Fibroblast of lung (primary cell): Measurements from ENCODE around the gene ABCA5. TPM values are rescaled to one million over a fixed set of nuclear protein-coding genes. Genes with fewer than 3 reads are reported as not detected.

ENCODE experiments used
- DNase-seq, 2 donors: peaks; one replicate each; pipeline versions ENCODE4 v3.0.0 to v3.0.0-alpha.2; 2010; ENCODE audit warnings: low read depth in 2 of 2
- H2AFZ ChIP-seq: 2 replicates; pipeline ENCODE4 v1.5.1; 2012; ENCODE audit warnings: low read length, control low read depth, inconsistent platforms
- H3K27ac ChIP-seq: 2 replicates; pipeline ENCODE4 v1.5.1; 2011; ENCODE audit warnings: low read length, control low read depth; ENCODE audit not compliant: insufficient read depth
- H3K27me3 ChIP-seq: 2 replicates; pipeline ENCODE4 v1.5.1; 2011; ENCODE audit warnings: mild to moderate bottlenecking, low read length; ENCODE audit not compliant: control insufficient read depth, insufficient read depth
- H3K36me3 ChIP-seq: 2 replicates; pipeline ENCODE4 v1.5.1; 2011; ENCODE audit warnings: low read length; ENCODE audit not compliant: control insufficient read depth, insufficient read depth
- H3K4me1 ChIP-seq: 2 replicates; pipeline ENCODE4 v1.5.1; 2011; ENCODE audit warnings: low read length; ENCODE audit not compliant: control insufficient read depth, insufficient read depth; ENCODE audit errors: extremely low read depth
- H3K4me2 ChIP-seq: 2 replicates; pipeline ENCODE4 v1.5.1; 2011; ENCODE audit warnings: low read length, control low read depth; ENCODE audit not compliant: insufficient read depth; ENCODE audit errors: extremely low read depth
- H3K4me3 ChIP-seq, 4 experiments: fragments of 200-600 bp in 1 of 4; sonication (generic) in 1 of 4; replicated peaks in 1 of 4; 2 replicates each; pipeline ENCODE4 v1.5.1; 2011 to 2016; ENCODE audit warnings: low read length in 4 of 4, low read depth in 3 of 4, mild to moderate bottlenecking in 3 of 4, control low read depth in 2 of 4, inconsistent platforms in 1 of 4, mixed read lengths in 1 of 4; ENCODE audit not compliant: insufficient read depth in 1 of 4; ENCODE audit errors: control extremely low read depth in 1 of 4
- H3K79me2 ChIP-seq: 2 replicates; pipeline ENCODE4 v1.5.1; 2012; ENCODE audit warnings: mild to moderate bottlenecking, low read length, inconsistent platforms; ENCODE audit not compliant: control insufficient read depth, insufficient read depth
- H3K9ac ChIP-seq: 2 replicates; pipeline ENCODE4 v1.5.1; 2011; ENCODE audit warnings: mild to moderate bottlenecking, low read length, control low read depth; ENCODE audit not compliant: insufficient read depth
- H3K9me3 ChIP-seq: 2 replicates; pipeline ENCODE4 v1.5.1; 2012; ENCODE audit warnings: low read depth, low read length; ENCODE audit not compliant: control insufficient read depth, insufficient read depth
- H4K20me1 ChIP-seq: 2 replicates; pipeline ENCODE4 v1.5.1; 2011; ENCODE audit warnings: low read length; ENCODE audit not compliant: control insufficient read depth, insufficient read depth; ENCODE audit errors: extremely low read depth
- EZH2 ChIP-seq: IDR thresholded peaks from 2 replicates; pipeline ENCODE4 v1.5.1; 2012; ENCODE audit warnings: low read length, control low read depth, mild to moderate bottlenecking; ENCODE audit errors: missing control alignments
- polyA plus RNA-seq, 2 donors: library from polyadenylated mRNA; depleted of rRNA in 1 of 2; stranded (reverse) in 1 of 2; unstranded in 1 of 2; fragments of >200 nt; gene quantifications; 2 replicates each; pipeline ENCODE4 v1.2.1, GENCODE V29; 2011 to 2012; ENCODE audit warnings: missing spikeins in 1 of 2
- total RNA-seq: library from RNA; depleted of rRNA; stranded (reverse); fragments of >200 nt; gene quantifications from 2 replicates; pipeline ENCODE4 v1.2.1, GENCODE V29; 2014
- TF ChIP-seq, protein P1 (sequence below), 2 donors: IDR thresholded peaks in 1 of 2; conservative IDR thresholded peaks in 1 of 2; 1 replicate in 1 of 2; 2 replicates in 1 of 2; pipeline ENCODE4 v1.5.1; 2011 to 2012; ENCODE audit warnings: low read length in 2 of 2, control low read depth in 1 of 2, inconsistent platforms in 1 of 2, low read depth in 1 of 2, mild to moderate bottlenecking in 1 of 2

ABCA5 gene
- total and polyA plus RNA-seq, 2 donors (not counting 1 experiment from before 2014, with no cell fraction given) = 13.1 to 17.5 TPM

DNA sequence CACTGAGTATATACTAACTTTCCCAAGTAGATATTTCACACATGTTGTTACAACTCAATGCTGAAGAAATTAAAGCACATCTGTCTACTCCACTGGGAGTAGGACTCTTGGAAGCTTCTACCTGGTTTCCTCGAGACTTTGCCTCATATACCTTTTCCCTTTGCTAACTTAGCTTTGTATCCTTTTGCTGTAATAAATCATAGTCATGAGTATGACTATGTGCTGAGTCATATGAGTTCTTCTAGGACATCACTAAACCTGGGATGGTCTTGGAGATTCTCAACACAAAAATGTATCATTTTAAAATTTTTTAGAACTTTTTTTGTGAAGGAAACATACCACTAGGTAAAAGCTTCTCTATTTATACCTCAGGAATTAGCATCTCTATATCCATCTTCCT is 39.8 kb downstream of the ABCA5 start:
- no peaks in the 10 kb centered on the region for H4K20me1 ChIP-seq
- no peaks in the 10 kb centered on the region for H3K9me3 ChIP-seq
- H3K4me1 ChIP-seq = peaks cover 4% of the 10 kb centered on the region
- H3K36me3 ChIP-seq = no peaks in the 10 kb centered on the region
- H2AFZ ChIP-seq = no peak overlapping the region
- H3K79me2 ChIP-seq = no peaks in the 10 kb centered on the region
- no peaks in the 10 kb centered on the region for H3K27me3 ChIP-seq
- H3K9ac ChIP-seq = no peak overlapping the region
- H3K4me2 ChIP-seq = no peak overlapping the region
- DNase-seq = peak; percentile 15 to 24
- TF ChIP-seq, protein P1, sequence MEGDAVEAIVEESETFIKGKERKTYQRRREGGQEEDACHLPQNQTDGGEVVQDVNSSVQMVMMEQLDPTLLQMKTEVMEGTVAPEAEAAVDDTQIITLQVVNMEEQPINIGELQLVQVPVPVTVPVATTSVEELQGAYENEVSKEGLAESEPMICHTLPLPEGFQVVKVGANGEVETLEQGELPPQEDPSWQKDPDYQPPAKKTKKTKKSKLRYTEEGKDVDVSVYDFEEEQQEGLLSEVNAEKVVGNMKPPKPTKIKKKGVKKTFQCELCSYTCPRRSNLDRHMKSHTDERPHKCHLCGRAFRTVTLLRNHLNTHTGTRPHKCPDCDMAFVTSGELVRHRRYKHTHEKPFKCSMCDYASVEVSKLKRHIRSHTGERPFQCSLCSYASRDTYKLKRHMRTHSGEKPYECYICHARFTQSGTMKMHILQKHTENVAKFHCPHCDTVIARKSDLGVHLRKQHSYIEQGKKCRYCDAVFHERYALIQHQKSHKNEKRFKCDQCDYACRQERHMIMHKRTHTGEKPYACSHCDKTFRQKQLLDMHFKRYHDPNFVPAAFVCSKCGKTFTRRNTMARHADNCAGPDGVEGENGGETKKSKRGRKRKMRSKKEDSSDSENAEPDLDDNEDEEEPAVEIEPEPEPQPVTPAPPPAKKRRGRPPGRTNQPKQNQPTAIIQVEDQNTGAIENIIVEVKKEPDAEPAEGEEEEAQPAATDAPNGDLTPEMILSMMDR (conservative IDR thresholded peaks at IDR 0.05 in 1 of 2, IDR thresholded peaks at IDR 0.05 in 1 of 2; ENCODE audit: low read depth in 1 of 2, low read length in 2 of 2) = no peak
- no peak for TF ChIP-seq EZH2
- no peak overlapping the region for H3K4me3 ChIP-seq
- H3K27ac ChIP-seq = no peak overlapping the region

DNA sequence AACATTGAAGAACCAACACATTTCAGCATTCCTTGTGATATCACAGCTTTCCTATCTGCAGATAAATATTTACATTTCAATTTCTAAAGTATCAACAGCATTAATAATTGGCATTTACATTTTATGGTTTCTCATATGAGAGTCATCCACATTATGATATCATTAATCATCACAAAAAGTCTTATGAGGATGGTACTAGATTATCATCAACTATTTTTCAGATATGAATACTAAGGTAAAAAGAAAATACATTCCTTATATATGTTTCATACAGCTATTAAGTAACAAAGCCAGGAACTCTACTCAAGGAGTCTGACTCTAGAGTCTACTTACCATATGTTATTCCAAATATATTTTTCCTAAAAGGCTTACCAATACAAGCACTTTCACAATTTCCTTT is 40.7 kb downstream of the ABCA5 start:
- H3K4me3 ChIP-seq = no peak overlapping the region
- H3K27ac ChIP-seq = no peak overlapping the region
- no peak for DNase-seq

DNA sequence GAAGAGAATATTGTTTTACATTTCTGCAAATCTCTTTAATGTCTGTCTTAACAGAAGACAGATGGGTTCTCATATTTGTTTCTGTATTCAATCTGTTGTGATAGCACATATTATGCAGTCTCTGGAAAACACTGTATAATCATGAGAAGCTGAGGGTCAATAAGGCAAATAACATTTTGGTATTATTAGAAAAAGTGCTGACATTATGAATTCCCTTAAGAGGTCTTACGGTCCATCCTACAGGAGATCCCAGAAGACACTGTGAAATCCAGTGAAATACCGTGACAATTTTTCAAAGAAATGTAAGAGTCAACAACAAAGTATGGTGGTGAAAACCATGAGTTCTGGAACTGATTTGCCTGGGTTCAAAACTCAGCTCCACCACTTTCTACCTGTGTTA is 42.3 kb downstream of the ABCA5 start:
- H2AFZ ChIP-seq = no peak overlapping the region
- H3K36me3 ChIP-seq = no peaks in the 10 kb centered on the region
- H3K4me1 ChIP-seq = peaks cover 4% of the 10 kb centered on the region
- H3K9me3 ChIP-seq = no peaks in the 10 kb centered on the region
- no peak overlapping the region for H3K4me3 ChIP-seq
- no peak overlapping the region for H3K4me2 ChIP-seq
- H3K27ac ChIP-seq = no peak overlapping the region
- no peak for TF ChIP-seq EZH2
- TF ChIP-seq, protein P1 (conservative IDR thresholded peaks at IDR 0.05 in 1 of 2, IDR thresholded peaks at IDR 0.05 in 1 of 2; ENCODE audit: low read depth in 1 of 2, low read length in 2 of 2) = no peak
- no peaks in the 10 kb centered on the region for H3K27me3 ChIP-seq
- H3K79me2 ChIP-seq = no peaks in the 10 kb centered on the region
- no peaks in the 10 kb centered on the region for H4K20me1 ChIP-seq
- DNase-seq = no peak
- H3K9ac ChIP-seq = no peak overlapping the region

More for the DNA sequence above, 40.7 kb downstream of the ABCA5 start:
- Histone ChIP-seq H3K4me1 (peaks cover 4% of the 10 kb centered on the region), H3K36me3 (no peaks in the 10 kb centered on the region), H2AFZ (no peak overlapping the region), H3K27me3 (no peaks in the 10 kb centered on the region), H3K79me2 (no peaks in the 10 kb centered on the region), H4K20me1 (no peaks in the 10 kb centered on the region), H3K9me3 (no peaks in the 10 kb centered on the region), H3K4me2 (no peak overlapping the region), H3K9ac (no peak overlapping the region)
- no peak for TF ChIP-seq EZH2
- TF ChIP-seq, protein P1 (conservative IDR thresholded peaks at IDR 0.05 in 1 of 2, IDR thresholded peaks at IDR 0.05 in 1 of 2; ENCODE audit: low read depth in 1 of 2, low read length in 2 of 2) = no peak
